Sigmoid colon (tissue), 4 donors: ENCODE results near the gene UNC5A.

ENCODE experiments used
- CTCF ChIP-seq, 4 experiments: fragments of 450-650 bp in 3 of 4; fragments of 200-600 bp in 1 of 4; IDR thresholded peaks; one replicate each; pipeline ENCODE4 v1.5.1; 2016 to 2019; ENCODE audit warnings: antibody characterized with exemption in 4 of 4, mild to moderate bottlenecking in 3 of 4, moderate library complexity in 2 of 4
- EP300 ChIP-seq, 4 donors: sonication (generic); formaldehyde crosslinking; IDR thresholded peaks; one replicate each; pipeline ENCODE4 v1.6.1; 2017; ENCODE audit warnings: antibody characterized with exemption in 4 of 4

DNA sequence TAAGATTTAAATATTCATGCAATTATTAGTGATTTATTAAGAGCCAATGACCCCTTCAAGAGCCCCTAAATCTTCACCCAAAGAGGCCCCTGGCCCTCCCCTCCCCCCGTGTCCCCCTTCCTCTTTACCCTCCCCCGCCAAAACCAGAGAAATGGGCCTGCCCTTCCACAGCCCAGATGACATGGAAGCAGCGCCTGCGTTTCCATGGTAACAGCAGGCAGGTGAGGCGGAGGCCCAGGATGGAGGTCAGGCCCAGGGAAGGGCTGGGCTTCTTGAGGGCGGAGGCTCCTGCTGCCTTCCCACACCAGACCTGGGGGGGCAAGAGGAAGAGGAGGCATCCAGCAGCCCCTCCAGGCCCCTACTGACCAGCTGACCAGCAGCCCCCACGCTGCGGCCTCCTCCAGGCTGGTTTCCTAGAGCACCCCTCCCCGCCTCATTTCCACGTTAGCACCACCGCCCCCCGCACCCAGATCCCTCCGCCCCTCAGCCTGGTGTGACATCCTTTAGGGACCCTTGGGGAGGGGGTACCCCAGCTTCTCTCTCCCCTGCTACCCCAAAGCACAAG lies 37.4 kb downstream of the UNC5A start:
- TF ChIP-seq CTCF (IDR thresholded peaks at IDR 0.05) (no peak), EP300 (IDR thresholded peaks at IDR 0.05) (no peak)
